ENCODE measurements around the gene FOXJ3.

The FOXJ3 gene

GRCh38 chr1:42189931-42190853, 144.8 kb downstream of the FOXJ3 start:
- DNase-seq (ENCODE audit: low read depth): no peak

- peak; percentile 81 for DNase-seq (ENCODE audit: low read depth)
These were observed 148.9 kb downstream of the FOXJ3 start for GRCh38 chr1:42186152-42186551.

- DNase-seq (ENCODE audit: low read depth): no peak
These were observed 150.4 kb downstream of the FOXJ3 start for GRCh38 chr1:42184616-42185015.

GRCh38 chr1:42183957-42184268, 151.1 kb downstream of the FOXJ3 start:
- DNase-seq (ENCODE audit: low read depth): no peak

GRCh38 chr1:42183210-42183956, 151.7 kb downstream of the FOXJ3 start:
- DNase-seq (ENCODE audit: low read depth): no peak

GRCh38 chr1:42181687-42182086, 153.3 kb downstream of the FOXJ3 start:
- DNase-seq (ENCODE audit: low read depth): no peak

GRCh38 chr1:42179900-42180329, 155.1 kb downstream of the FOXJ3 start:
- DNase-seq (ENCODE audit: low read depth): no peak

GRCh38 chr1:42179275-42179674, 155.8 kb downstream of the FOXJ3 start:
- DNase-seq (ENCODE audit: low read depth): peak; percentile 77

GRCh38 chr1:42178249-42178648, 156.8 kb downstream of the FOXJ3 start:
- no peak for DNase-seq (ENCODE audit: low read depth)

GRCh38 chr1:42177541-42177981, 157.5 kb downstream of the FOXJ3 start:
- DNase-seq (ENCODE audit: low read depth): peak; percentile 86

GRCh38 chr1:42176902-42177519, 158.0 kb downstream of the FOXJ3 start:
- peak; percentile 52 for DNase-seq (ENCODE audit: low read depth)

- DNase-seq (ENCODE audit: low read depth): no peak
These were observed 159.6 kb downstream of the FOXJ3 start for GRCh38 chr1:42175314-42176054.

GRCh38 chr1:42173961-42174735, 160.9 kb downstream of the FOXJ3 start:
- peak; percentile 26 for DNase-seq (ENCODE audit: low read depth)

GRCh38 chr1:42173155-42173933, 161.7 kb downstream of the FOXJ3 start:
- DNase-seq (ENCODE audit: low read depth): peak; percentile 52

GRCh38 chr1:42172381-42173133, 162.5 kb downstream of the FOXJ3 start:
- peak; percentile 26 for DNase-seq (ENCODE audit: low read depth)

GRCh38 chr1:42171679-42172266, 163.3 kb downstream of the FOXJ3 start:
- no peak for DNase-seq (ENCODE audit: low read depth)

- no peak for DNase-seq (ENCODE audit: low read depth)
These were observed 164.0 kb downstream of the FOXJ3 start for GRCh38 chr1:42170779-42171621.

- no peak for DNase-seq (ENCODE audit: low read depth)
These were observed 166.3 kb downstream of the FOXJ3 start for GRCh38 chr1:42168763-42169162.

- no peak for DNase-seq (ENCODE audit: low read depth)
These were observed 166.7 kb downstream of the FOXJ3 start for GRCh38 chr1:42168391-42168670.

All from EH (cell line).